Cerebellar nuclear complex (tissue), 1 donor: Measurements from ENCODE around the gene GCH1.
"Not testable (repeated sequence)": the region's sequence is repeated elsewhere in the genome, so short reads cannot be mapped to it uniquely, and the experiment has no call there.

Experiments used
- DNase-seq, 2 experiments: peaks; one replicate each; lab custom pipeline; 2025; lab: John Stamatoyannopoulos, UW

The GCH1 gene

GRCh38 chr14:54822685-54823084, 79.9 kb downstream of the GCH1 start:
- no peak for DNase-seq

- no peak for DNase-seq
Measured at GRCh38 chr14:54818201-54819133, 84.2 kb downstream of the GCH1 start.

DNA sequence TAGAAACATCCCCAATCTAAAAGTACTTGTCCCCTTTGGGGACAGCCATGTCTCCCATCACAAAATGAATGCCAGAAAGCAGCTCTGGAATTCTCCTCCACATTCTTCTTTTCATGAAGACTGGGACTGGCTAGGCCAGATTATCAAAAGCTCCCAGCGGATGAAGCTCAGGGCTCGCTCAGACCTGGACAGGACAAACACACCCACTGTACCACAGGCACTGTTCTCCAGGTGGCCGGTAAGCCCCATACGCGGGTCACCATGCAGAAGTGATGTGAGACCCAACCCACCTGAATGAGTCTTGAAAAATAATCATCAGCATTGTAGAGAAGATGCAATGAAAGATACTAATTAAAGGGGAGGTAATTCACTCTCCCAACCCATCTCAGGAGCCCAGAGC, 85.1 kb downstream of the GCH1 start:
- no peak for DNase-seq

DNA sequence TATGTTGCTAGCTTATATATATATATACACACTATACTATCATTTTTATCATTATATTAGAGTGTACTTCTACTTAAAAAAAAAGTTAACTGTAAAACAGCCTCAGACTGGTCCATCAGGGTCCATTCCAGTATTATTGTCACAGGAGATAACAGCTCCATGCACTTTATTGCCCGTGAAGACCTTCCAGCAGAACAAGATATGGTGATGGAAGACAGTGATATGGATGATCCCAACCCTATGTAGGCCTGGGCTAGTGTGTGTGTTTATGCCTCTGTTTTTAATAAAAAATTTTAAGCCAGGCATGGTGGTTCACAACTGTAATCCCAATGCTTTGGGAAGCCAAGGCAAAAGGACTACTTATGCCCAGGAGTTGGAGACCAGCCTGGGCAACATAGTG, 86.2 kb downstream of the GCH1 start:
- no peak for DNase-seq

DNA sequence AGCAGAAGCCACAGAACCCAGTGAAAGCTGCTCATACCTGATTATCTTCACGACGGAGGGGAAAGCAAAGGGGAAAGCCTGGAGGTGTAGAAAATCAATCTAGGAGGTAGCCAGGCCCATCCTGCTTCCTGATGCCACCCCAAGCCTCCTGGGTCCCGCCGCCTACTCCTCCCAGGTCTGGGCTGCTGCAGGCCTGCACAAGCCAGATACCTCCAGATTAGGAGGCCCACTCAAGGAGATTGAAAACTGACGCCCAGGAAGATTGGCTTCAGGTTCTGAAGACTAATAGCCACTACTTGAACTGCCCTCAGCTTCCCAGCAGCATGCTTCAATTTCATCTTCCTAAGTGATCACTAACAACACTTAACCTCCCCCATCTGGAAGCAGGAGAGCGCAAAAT, 87.1 kb downstream of the GCH1 start:
- no peak for DNase-seq

DNA sequence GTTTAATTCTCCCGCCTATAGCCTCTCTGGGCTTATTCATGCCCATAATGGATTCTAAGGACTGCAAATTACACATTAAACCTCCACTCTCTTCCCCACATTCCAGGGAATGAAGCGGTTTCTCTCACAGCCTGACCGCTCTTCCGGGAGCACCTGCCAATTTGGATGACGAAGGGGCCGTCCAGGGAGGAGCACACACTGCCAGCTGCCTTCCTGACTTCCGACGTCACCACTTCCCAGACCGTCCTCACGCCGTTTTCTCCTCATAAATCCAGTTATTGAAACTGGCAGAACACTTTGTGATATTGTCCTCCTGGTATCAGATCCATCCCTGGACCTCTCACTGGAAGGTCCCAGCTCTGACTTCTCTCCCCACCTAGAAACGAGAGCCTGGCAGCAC, 87.6 kb downstream of the GCH1 start:
- DNase-seq: no peak

DNA sequence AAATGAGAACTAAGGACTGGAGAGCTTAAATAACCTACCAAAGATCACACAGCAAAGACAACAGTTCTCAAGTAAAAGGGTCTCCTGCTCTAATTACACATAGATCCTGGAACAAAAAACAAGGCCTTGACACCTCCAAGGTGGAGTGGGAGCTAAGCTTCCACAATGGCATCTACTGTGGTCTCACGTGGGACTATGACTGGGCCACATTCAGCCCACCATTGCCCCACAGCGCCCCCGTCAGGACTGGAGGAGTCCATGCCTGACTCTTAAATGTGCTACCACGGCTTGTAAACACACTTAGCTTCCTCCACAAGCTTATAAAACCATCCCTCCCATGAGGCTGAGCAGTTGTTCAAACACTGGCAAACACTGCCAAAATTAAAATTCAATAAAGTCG, 88.5 kb downstream of the GCH1 start:
- no peak for DNase-seq

DNA sequence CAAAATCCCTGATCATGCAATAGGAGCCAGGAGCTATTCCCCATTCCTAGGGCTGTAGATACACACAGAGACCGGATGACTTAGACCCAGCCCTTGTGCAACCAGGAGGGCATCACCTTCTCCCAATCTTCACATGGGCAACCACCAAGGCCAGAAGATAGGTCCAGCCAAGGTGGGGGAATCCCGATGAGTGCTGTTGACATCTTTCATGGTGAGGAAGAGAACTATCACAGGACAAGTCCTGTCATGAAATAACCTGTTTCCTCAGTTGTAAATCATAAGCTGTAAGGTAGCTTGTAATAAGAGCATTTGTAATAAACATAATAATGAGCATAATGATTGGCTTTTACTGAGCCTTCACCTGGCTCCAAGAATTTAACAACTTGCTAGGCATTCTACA, 89.5 kb downstream of the GCH1 start:
- DNase-seq: no peak

DNA sequence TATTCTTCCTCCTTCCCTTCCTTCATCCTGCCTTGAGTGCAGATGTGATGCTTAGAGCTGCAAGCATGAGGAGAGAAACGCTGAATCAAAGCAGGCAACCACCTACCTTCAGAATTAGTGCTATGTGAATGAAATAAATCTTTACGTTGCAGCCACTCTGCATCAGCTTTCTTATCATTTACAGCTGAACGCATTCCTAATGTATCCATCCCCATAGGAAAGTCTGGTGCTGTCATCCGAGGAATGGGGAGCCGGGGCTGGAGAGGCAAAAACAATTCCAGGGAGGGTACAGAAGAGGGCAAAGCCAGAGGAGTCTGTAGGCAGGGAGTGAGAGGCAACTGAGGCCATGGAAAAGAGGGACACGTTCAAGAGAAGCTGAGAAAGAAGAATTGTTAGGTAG, 90.0 kb downstream of the GCH1 start:
- DNase-seq: no peak

- DNase-seq: no peak
Measured at GRCh38 chr14:54809767-54810166, 92.9 kb downstream of the GCH1 start.

GRCh38 chr14:54808326-54809161, 94.1 kb downstream of the GCH1 start:
- no peak for DNase-seq

GRCh38 chr14:54807881-54808280, 94.7 kb downstream of the GCH1 start:
- no peak for DNase-seq

GRCh38 chr14:54807428-54807827, 95.2 kb downstream of the GCH1 start:
- DNase-seq: no peak

GRCh38 chr14:54806616-54807015, 96.0 kb downstream of the GCH1 start:
- no peak for DNase-seq

DNA sequence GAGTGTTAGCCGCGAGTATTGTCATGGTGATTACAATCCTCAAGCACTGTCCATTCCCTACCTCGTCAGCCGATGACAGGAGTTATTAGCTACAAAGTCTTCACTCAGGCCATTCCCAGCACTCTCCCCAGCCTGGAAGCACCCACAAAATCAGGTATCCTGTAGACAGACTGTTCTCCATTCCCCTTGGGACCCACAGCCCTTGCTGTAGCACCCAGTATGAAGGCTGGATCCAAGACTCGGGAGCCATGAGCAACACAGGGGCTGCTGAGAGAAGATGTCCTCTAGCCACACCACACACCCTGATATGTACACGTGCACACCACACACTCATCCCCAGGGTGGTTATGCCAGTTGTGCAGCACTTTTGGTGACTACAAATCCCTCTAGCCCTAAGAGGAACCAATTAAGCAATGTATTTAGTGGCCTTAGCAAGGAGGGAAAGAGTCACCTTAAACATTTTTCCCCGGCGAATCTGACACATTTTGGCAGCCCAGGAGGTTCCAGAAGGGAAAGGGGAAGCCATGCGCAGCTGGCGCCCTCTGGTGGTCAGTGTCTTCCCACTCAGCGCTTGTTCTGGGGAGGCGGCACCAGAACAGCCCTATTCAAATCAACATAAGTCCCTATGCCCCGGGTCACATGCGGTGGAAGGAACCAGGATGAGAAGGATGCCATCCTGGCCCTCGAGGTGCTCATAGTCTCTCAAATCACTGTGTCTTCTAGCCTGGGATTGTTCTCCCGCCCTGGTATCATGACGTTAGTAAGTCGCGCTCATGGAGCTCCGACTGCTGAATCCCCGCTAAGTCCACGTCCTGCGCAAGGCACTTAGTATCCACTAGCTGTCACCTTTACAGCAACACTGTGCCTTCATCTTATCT, 96.9 kb downstream of the GCH1 start:
- DNase-seq: peak in 1 of 2 experiments; percentile 65

GRCh38 chr14:54805070-54805444, 97.6 kb downstream of the GCH1 start:
- DNase-seq: no peak

DNA sequence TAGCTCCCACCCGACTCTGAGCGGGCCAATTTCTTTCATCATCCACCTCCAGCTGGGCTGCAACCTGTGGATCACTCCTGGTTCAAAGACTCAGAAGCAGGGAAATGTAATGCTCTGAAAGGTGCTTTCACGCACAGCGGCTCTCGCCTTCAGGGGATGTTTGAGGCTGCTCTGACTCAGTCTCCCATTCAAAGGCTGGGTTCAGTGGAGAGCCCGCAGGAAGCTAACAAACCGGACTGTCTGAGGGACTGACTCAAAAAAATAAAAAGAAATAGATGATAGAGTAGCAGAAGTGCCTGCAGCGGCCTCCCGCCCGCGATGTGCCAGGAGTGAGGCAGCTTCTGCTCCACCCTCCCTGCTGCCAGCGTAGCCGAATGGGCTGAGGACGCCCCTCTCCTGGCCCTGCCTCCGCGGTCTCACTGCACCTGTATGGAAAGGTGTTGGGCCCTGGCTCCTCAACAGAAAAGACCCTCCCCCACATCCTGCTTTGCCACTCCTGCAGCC, 98.0 kb downstream of the GCH1 start:
- no peak for DNase-seq

DNA sequence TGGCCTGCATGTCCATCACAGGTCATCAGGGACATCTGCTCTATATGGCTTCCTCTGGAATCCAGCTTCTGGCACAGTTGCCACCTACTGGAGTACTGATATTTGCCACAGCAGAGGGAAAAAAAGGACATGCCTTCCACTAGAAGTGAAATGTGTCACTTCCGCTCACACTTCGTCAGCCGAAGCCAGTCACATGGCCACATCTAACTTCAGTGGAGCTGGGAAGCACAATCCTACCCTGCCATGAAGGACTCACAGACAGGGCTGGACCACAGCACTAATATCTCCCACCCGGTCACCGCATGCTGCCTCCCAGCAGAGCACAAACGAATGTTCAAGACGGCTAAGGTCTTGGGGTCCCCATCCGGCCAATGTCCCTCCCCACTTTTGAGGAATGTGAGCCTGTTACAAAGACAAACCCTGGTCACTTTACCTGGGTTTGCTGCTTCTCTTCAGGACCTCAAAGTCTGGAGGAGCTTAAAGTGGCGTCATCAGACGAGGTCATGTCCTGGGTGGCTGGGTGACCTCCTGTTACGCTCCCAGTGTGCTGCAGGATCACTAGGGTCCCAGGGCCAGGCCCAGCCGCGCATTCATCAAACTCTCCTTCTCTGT, 98.6 kb downstream of the GCH1 start:
- no peak for DNase-seq

GRCh38 chr14:54803396-54803795, 99.2 kb downstream of the GCH1 start:
- DNase-seq: no peak

- DNase-seq: not testable (repeated sequence)
Measured at GRCh38 chr14:54801482-54801881, 101.1 kb downstream of the GCH1 start.

DNA sequence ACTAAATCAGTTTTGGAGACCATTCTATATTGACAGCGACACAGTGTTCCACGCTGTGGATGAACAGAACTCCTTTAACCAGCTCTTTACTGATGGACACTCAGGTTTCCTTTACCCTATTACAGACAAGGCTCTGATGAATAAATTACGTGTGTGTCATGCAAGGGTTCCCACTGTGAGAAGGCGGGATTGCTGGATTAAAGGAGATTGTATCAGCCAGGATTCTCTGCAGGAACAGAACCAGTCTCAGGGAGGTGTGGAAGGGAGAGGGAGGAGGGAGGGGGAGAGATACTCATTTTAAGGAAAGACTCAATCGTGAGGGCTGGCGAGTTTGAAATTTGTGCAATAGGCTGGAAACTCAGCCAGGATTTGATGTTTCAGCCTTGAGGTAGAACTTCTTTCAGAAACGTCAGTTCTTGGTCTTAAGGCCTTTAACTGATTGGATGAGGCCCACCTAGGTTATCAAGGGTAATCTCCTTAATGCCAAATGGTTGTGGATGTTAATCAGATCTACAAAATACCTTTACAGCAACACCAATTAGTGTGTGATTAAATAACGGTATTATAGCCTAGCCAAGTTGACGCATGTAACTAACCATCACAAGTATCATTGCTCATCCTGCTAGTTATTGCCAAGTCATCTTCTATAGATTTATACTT, 104.0 kb downstream of the GCH1 start:
- no peak for DNase-seq
